ENCODE measurements around the gene RCN2.
A peak's percentile ranks its signal among the peaks of the same experiment; 100 is the strongest.
"Not testable (repeated sequence)": the region's sequence is repeated elsewhere in the genome, so short reads cannot be mapped to it uniquely, and the experiment has no call there.

The RCN2 gene

GRCh38 chr15:76935620-76936019 is 4.1 kb downstream of the RCN2 start:
- no peak for DNase-seq

GRCh38 chr15:76936671-76937070 is 5.1 kb downstream of the RCN2 start:
- no peak for DNase-seq

GRCh38 chr15:76938752-76939151 is 7.2 kb downstream of the RCN2 start:
- DNase-seq = no peak

DNA sequence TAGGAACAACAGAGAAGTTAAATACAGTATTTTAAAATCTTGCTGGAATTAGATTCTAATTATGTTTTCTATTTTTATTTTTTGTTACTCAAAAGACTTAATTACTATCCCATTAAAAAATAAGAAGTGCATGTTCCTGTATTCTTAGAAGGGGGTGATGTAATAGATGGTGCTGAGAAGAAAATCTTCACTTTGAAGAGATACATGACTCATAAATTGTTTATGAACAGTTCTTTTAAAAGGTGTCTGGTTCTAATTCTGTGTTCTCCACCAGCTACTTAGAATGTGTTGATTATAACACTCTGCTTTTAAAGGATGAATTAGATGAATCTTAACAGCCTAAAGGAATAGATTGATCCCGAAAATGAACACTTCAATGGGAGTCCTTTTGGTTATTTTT is 8.2 kb downstream of the RCN2 start:
- DNase-seq = no peak

- DNase-seq = no peak
Measured at GRCh38 chr15:76941636-76942035, 10.1 kb downstream of the RCN2 start.

- no peak for DNase-seq
Measured at GRCh38 chr15:76942331-76942730, 10.8 kb downstream of the RCN2 start.

DNA sequence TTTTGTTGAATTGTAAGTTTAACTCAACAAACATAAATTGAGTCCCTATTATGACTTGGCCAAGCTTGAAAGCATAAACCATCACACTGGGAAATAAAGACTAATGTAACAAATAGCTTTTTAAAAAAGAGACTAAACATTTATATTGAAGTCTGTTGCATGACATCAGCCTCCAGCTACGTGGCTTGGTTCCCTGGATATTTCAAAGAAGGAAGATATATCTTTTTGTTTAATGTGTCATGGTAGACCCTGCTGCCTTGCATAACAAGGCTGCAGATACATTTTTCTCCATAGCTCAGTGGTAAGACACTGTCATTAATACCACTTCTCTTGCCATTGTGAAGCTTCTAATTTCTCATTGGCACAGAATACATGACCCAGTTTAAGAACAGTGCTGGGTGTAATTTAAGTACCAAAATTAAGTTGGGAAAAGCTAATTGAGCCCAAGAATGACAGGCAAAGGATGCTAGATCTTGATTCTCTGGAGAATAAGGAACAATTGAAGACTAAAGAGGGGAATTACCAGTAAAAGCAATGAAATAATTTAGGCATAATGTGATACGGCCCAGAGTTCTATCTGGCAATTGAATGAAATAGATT is 14.0 kb downstream of the RCN2 start:
- no peak for DNase-seq

DNA sequence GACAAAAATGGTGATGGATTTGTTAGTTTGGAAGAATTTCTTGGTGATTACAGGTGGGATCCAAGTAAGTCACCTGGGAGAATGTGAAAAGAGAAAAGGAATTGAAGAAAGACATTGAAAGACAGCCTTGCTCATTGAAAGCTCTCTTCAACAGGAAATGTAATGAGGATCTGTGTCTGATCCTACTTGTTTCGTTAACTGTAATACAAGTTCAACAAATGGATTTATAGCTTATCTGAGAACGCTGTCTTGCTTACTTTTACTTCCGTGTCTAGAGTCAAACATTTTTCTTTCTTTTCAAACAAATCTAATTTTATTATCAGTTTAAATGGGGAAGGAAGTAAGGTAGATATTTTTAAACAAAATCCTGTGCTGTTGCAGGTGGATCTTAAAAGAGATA is 15.9 kb downstream of the RCN2 start:
- DNase-seq = no peak

GRCh38 chr15:76951220-76951619 is 19.7 kb downstream of the RCN2 start:
- no peak for DNase-seq

DNA sequence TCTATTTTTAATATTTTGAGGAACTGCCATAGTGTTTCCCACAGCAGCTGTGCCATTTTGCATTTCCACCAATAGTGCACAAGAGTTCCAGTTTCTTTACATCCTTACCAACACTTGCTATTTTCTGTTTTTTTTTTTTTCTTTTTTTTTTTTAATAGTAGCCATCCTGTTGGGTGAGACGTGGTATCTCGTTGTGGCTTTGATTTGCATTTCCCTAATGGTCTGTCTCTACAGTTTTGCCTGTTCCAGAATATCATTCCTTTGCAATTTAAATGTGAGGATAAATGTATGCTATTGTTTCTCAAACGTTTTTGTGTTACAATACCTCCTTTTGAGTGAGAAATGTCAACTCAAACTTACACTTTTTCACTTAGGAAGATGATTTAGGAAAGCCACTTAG is 22.4 kb downstream of the RCN2 start:
- no peak for DNase-seq

GRCh38 chr15:76954744-76955143 is 23.2 kb downstream of the RCN2 start:
- DNase-seq = no peak

- DNase-seq = no peak
Measured at GRCh38 chr15:76961268-76962011, 29.9 kb downstream of the RCN2 start.

- no peak for DNase-seq
Measured at GRCh38 chr15:76962337-76963013, 30.9 kb downstream of the RCN2 start.

DNA sequence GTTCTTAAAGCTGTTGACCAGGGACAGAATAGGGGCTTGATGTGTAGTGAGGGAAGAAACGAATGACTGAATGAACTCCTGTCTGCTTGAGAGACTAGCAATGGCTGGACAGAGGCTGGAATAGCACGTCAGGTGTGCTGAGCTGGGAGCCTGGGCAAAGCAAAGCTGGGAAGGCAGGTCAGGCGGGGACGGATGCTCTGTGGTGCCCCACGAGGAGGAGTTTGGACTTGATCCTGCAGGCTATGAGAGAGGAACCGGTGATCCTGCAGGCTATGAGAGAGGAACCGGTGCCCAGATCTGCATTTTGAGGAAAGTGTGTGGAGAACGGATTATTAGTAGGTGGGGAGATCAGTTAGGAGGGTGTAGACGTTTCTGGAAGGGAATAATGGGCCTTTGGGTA is 32.0 kb downstream of the RCN2 start:
- DNase-seq = no peak

DNA sequence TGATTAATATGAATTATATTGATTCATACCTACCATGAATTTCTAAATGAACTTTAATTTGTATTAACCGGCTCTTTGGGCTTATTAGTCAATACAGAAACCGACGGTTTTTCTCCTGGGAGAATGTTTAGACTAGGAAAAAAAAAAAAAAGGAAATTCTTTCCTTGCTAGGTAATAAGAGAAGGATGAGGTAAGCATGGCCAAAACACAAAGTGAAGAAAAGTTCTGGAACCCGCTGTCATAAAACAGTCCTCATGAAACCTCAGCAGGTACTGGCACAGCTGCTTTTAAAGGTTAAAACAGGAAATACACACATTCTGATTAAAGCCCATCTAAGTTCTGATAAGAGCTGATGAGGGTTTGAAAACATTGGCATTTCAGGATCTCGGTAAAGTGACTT is 32.6 kb downstream of the RCN2 start:
- DNase-seq = no peak

- not testable (repeated sequence) for DNase-seq
Measured at GRCh38 chr15:76966051-76966450, 34.5 kb downstream of the RCN2 start.

GRCh38 chr15:76967067-76967466 is 35.5 kb downstream of the RCN2 start:
- DNase-seq = no peak

GRCh38 chr15:76968306-76968705 is 36.8 kb downstream of the RCN2 start:
- no peak for DNase-seq

- no peak for DNase-seq
Measured at GRCh38 chr15:76972389-76973361, 41.1 kb downstream of the RCN2 start.

- DNase-seq = peak in 1 of 2 experiments; percentile 64
Measured at GRCh38 chr15:76973362-76973743, 41.8 kb downstream of the RCN2 start.

- no peak for DNase-seq
Measured at GRCh38 chr15:76973906-76974305, 42.4 kb downstream of the RCN2 start.

DNA sequence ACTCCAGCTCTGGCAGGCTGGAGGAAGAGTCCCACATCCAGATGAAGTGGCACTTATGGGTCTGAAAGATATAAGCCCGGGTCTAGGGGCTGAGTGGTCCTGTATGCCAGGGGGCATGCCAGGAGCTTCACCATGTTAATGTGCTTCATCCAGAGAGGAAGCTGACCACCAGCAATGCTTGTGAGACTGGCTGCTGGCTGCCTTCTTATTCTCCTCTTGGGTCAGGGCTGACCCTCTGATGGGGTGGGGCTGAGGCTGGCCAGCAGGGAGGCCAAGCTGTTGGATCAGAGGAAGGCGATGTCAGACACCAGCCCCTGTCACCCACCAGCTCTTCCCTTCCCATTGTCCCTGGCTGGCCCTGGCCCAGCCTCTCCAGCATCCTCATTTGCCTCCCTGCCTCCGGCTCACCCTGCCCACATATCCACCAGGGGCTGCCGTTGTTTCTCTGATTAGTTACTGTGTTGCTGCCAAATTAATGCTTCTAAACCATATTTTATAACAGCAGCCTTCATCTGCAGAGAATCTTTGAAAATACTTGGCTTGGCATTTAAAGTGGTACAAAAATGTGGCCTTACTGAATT is 43.0 kb downstream of the RCN2 start:
- DNase-seq = no peak

DNA sequence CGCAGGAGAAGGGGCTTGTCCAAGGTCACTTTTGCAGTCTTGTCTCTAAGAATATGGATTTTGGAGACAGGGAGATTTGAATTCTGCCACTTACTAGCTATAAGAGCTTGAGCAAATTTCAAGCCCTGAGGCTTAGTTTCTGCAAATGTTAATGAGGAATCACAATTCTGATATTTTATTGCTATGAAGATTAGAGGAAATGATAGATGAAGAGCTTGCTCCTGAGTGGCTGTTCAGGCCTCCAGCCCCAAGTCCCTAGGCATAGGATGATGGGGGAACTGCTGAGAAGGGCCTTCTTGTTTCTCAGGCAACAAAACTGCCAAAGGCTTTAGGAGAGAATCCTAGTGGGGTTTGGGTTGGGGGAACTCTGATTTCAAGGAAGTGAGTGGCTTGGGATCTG is 44.6 kb downstream of the RCN2 start:
- no peak for DNase-seq

All from NCI-H446 (cell line).